ENCODE results near the gene IL24. TPM values are rescaled to one million over a fixed set of nuclear protein-coding genes. Genes with fewer than 3 reads are reported as not detected.
"Not testable (repeated sequence)": the region's sequence is repeated elsewhere in the genome, so short reads cannot be mapped to it uniquely, and the experiment has no call there.

Gene IL24
- total RNA-seq, result under 1 TPM; 0.54 to 0.72 TPM

GRCh38 chr1:206897175-206897574, at the start of gene IL24:
IL24 (plus strand) TSS chr1:206897443; CDS start chr1:206897833, 390 bp downstream.
- H3K27ac Mint-ChIP-seq, result peak within 1 kb of the TSS; percentile 74
- no peaks in the 10 kb centered on the region for H3K9me3 Mint-ChIP-seq
- peak within 1 kb of the TSS; percentile 29 for H3K4me3 Mint-ChIP-seq
- DNase-seq, result peak; percentile 52
- no peaks in the 10 kb centered on the region for H3K27me3 Mint-ChIP-seq
- peaks cover 57% of the 10 kb centered on the region for H3K4me1 Mint-ChIP-seq
- H3K36me3 Mint-ChIP-seq, result no peaks in the 10 kb centered on the region

GRCh38 chr1:206847946-206848345, 49.3 kb upstream of the IL24 start:
- Mint-ChIP-seq H3K36me3 (no peaks in the 10 kb centered on the region), H3K27ac (no peak overlapping the region), H3K4me3 (no peak overlapping the region), H3K27me3 (peaks cover 3% of the 10 kb centered on the region), H3K4me1 (no peaks in the 10 kb centered on the region), H3K9me3 (no peaks in the 10 kb centered on the region)
- DNase-seq, result no peak

DNA sequence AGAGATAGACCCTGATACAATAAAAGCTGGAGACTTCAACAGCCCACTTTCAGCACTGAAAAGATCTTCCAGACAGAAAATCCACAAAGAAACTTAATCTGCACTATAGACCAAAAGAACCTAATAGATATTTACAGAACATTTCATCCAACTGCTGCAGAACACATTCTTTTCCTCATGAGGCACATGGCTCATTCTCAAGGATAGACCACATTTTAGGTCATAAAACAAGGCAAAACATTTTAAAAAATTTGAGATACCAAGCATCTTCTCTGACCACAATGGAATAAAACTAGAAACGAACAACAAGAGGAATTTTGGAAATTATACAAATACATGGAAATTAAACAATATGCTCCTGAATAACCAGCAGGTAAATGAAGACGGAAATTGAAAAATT, 46.8 kb upstream of the IL24 start:
- H3K27me3 Mint-ChIP-seq, result peaks cover 3% of the 10 kb centered on the region
- no peaks in the 10 kb centered on the region for H3K9me3 Mint-ChIP-seq
- no peaks in the 10 kb centered on the region for H3K36me3 Mint-ChIP-seq
- no peak for DNase-seq
- H3K4me3 Mint-ChIP-seq, result no peak overlapping the region
- no peaks in the 10 kb centered on the region for H3K4me1 Mint-ChIP-seq
- H3K27ac Mint-ChIP-seq, result no peak overlapping the region

GRCh38 chr1:206851341-206852010, 45.8 kb upstream of the IL24 start:
- no peak overlapping the region for H3K27ac Mint-ChIP-seq
- H3K36me3 Mint-ChIP-seq, result no peaks in the 10 kb centered on the region
- no peak for DNase-seq
- peaks cover 3% of the 10 kb centered on the region for H3K27me3 Mint-ChIP-seq
- H3K4me1 Mint-ChIP-seq, result peaks cover 4% of the 10 kb centered on the region
- no peak overlapping the region for H3K4me3 Mint-ChIP-seq
- no peaks in the 10 kb centered on the region for H3K9me3 Mint-ChIP-seq

- not testable (repeated sequence) for DNase-seq, H3K36me3 Mint-ChIP-seq, H3K9me3 Mint-ChIP-seq, H3K4me3 Mint-ChIP-seq, H3K27me3 Mint-ChIP-seq, H3K4me1 Mint-ChIP-seq, H3K27ac Mint-ChIP-seq
These were observed 44.6 kb upstream of the IL24 start for GRCh38 chr1:206852662-206853061.

GRCh38 chr1:206853696-206854095, 43.5 kb upstream of the IL24 start:
- not testable (repeated sequence) for H3K9me3 Mint-ChIP-seq, H3K4me3 Mint-ChIP-seq, DNase-seq, H3K36me3 Mint-ChIP-seq, H3K27ac Mint-ChIP-seq, H3K4me1 Mint-ChIP-seq, H3K27me3 Mint-ChIP-seq

- DNase-seq, result no peak
- no peaks in the 10 kb centered on the region for H3K27me3 Mint-ChIP-seq
- H3K4me1 Mint-ChIP-seq, result peaks cover 15% of the 10 kb centered on the region
- no peaks in the 10 kb centered on the region for H3K9me3 Mint-ChIP-seq
- H3K36me3 Mint-ChIP-seq, result no peaks in the 10 kb centered on the region
- no peak overlapping the region for H3K27ac Mint-ChIP-seq
- no peak overlapping the region for H3K4me3 Mint-ChIP-seq
These were observed 42.7 kb upstream of the IL24 start for GRCh38 chr1:206854401-206855129.

DNA sequence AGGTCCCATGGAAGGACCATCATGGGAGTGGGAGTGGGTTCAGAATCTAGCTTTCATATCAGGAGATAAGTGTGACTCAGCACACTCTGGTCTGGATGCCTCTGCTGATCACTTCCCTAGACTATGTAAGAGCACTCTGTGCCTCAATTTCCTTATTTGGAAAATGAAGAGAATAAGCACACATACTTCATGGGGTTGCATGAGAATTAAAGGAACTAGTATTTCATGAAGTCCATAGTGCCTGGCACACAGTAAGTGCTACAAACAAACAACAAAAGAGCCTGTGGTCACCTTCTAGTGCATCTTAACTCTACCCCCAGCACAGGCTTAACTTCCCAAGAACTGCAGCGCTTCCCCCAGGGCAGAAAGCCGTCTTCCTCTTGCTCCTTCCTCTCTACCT, 41.4 kb upstream of the IL24 start:
- peaks cover 16% of the 10 kb centered on the region for H3K4me1 Mint-ChIP-seq
- no peak overlapping the region for H3K4me3 Mint-ChIP-seq

DNA sequence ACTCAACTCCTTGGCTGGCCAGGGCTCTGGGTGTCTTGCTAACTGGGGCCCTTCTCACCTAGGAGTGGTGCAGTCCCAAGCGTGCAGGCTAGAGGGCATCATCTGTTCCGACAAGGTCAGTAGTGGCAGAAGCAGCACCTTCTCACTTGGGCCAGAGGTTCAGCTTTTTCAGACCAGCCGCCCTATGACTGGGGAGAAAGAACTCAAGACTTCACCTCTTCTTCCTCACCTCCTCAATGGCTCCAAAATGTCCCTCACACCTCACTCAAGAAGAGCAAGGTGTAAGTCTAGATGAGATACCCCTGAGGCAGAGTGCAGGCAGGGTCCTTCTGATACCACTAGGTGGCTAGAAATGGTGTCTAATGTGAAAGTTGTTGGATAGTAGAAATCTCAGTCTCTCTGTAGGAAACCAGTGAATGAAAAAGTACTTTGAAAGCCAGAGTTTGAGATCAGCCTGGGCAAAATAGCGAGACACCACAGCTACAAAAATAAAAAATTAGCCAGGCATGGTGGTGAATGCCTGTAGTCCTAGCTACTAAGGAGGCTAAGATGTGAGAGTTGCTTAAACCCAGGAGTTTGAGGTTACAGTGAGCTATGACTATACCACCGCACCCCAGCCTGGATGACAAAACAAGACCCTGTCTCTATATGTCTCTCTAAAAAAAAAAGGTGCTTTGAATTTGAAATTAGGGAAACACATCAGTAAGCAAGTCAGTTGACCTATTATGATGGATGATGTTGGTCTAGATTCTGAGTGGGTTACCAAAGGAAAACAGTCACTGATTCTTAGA, 40.4 kb upstream of the IL24 start:
- Mint-ChIP-seq H3K36me3 (no peaks in the 10 kb centered on the region), H3K4me1 (peaks cover 16% of the 10 kb centered on the region), H3K9me3 (no peaks in the 10 kb centered on the region), H3K27me3 (peaks cover 4% of the 10 kb centered on the region), H3K27ac (peak overlapping the region; percentile 21), H3K4me3 (no peak overlapping the region)
- DNase-seq, result peak; percentile 2

More for the DNA sequence above, 41.4 kb upstream of the IL24 start:
- H3K9me3 Mint-ChIP-seq, result no peaks in the 10 kb centered on the region
- H3K36me3 Mint-ChIP-seq, result no peaks in the 10 kb centered on the region
- no peak overlapping the region for H3K27ac Mint-ChIP-seq
- no peaks in the 10 kb centered on the region for H3K27me3 Mint-ChIP-seq
- no peak for DNase-seq

DNA sequence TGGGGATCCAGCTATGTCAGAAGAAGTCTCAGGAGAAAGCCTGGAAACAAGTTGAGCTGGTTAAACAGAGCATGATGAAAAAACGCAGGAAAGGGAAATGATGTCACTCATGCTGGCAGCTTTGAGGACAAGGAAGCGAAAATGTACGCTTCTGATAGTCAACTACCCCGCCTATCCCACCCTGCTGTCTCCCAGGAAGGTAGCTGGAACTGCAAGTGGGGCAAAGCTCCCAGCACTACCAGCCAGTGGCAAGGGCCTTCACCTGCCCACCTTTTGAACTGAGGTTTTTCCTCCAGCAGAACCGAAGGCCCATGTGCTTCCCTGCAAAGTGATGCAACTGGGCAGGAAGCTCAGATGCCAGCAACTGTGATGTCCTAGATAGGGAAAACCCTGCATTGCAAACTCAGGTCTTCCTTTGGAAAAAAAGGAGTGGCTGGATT, 38.1 kb upstream of the IL24 start:
- DNase-seq, result no peak
- Mint-ChIP-seq H3K9me3 (no peaks in the 10 kb centered on the region), H3K36me3 (no peaks in the 10 kb centered on the region), H3K4me1 (peaks cover 16% of the 10 kb centered on the region), H3K27ac (peak overlapping the region; percentile 22), H3K27me3 (peaks cover 4% of the 10 kb centered on the region), H3K4me3 (no peak overlapping the region)

DNA sequence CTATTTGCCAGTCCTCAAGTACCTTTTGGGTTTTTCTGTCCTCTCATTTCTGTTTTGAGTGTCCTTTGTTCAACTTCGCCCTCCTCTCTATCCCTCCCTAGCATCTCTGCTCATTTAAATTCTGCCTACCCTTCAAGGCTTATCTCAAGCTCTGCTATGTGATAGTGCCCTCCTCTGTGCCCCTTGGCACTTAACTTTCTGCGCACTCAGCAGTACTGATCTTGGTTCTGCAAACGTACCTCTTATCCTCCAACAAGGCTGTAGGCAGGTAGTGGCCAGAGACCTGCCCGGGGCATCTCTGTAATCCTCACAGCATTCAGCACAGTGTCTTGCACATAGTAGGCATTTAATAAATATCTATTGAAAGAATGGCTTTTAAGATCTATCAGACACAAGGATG, 37.1 kb upstream of the IL24 start:
- no peak overlapping the region for H3K4me3 Mint-ChIP-seq
- no peak overlapping the region for H3K27ac Mint-ChIP-seq
- H3K27me3 Mint-ChIP-seq, result peaks cover 4% of the 10 kb centered on the region
- peaks cover 21% of the 10 kb centered on the region for H3K4me1 Mint-ChIP-seq
- DNase-seq, result no peak
- H3K9me3 Mint-ChIP-seq, result no peaks in the 10 kb centered on the region
- H3K36me3 Mint-ChIP-seq, result no peaks in the 10 kb centered on the region

GRCh38 chr1:206863266-206863665, 34.0 kb upstream of the IL24 start:
- Mint-ChIP-seq H3K36me3 (no peaks in the 10 kb centered on the region), H3K4me1 (peaks cover 23% of the 10 kb centered on the region), H3K27me3 (peaks cover 4% of the 10 kb centered on the region), H3K9me3 (no peaks in the 10 kb centered on the region), H3K27ac (no peak overlapping the region), H3K4me3 (no peak overlapping the region)
- no peak for DNase-seq

DNA sequence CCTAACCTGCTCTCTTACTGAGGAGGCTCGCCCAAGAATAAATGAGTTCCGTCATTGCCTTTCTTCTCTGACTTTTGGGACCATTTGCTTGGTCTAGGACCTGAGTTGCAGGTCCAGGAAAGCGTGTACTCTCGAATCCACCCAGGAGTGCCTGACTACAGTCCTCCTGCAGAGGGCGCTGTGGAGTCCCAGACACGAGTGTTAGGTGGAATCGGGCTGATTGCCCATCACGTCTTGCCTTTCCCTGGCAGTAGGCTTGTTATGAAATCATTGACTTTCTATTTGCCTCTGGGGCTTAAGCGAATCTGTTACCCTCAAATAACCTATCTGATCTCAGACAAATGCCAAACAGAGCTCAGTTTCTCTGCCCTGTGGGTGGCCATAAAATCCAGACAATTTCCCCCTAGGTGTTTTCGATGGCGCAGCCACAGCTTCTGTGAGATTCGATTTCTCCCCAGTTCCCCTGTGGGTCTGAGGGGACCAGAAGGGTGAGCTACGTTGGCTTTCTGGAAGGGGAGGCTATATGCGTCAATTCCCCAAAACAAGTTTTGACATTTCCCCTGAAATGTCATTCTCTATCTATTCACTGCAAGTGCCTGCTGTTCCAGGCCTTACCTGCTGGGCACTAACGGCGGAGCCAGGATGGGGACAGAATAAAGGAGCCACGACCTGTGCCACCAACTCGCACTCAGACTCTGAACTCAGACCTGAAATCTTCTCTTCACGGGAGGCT, 32.1 kb upstream of the IL24 start, which contains the start of gene IL20:
TSS of gene IL20 (plus strand) at position 685 of the 733 bp plus-strand sequence. CDS start 230 bp downstream, outside the sequence.
- peak; percentile 81 for DNase-seq
- H3K4me1 Mint-ChIP-seq, result peaks cover 14% of the 10 kb centered on the region
- no peak within 1 kb of the TSS for H3K27ac Mint-ChIP-seq
- H3K27me3 Mint-ChIP-seq, result peaks cover 4% of the 10 kb centered on the region
- H3K4me3 Mint-ChIP-seq, result no peak within 1 kb of the TSS
- no peaks in the 10 kb centered on the region for H3K9me3 Mint-ChIP-seq
- H3K36me3 Mint-ChIP-seq, result no peaks in the 10 kb centered on the region

GRCh38 chr1:206866062-206866461, 31.2 kb upstream of the IL24 start:
- H3K27ac Mint-ChIP-seq, result no peak overlapping the region
- H3K4me3 Mint-ChIP-seq, result no peak overlapping the region
- H3K27me3 Mint-ChIP-seq, result peaks cover 4% of the 10 kb centered on the region
- no peak for DNase-seq
- H3K4me1 Mint-ChIP-seq, result peaks cover 14% of the 10 kb centered on the region
- no peaks in the 10 kb centered on the region for H3K36me3 Mint-ChIP-seq
- H3K9me3 Mint-ChIP-seq, result no peaks in the 10 kb centered on the region

DNA sequence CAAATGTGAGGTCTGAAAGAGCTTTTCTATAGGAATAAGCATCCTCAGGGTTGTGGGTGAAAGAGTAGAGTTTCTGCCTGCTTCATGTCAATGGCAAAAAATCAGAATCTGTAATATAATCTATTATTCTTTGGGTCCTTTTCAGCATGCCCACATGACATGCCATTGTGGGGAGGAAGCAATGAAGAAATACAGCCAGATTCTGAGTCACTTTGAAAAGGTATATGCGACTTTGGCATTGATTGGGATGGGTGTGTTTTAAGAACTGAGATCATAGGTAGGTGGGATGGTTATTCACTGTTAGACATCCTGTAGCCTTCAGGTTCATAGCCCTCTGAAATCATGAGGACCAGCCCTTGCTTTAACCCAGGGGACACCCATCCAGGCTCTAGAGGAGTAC, 30.0 kb upstream of the IL24 start:
- no peak for DNase-seq
- peaks cover 14% of the 10 kb centered on the region for H3K4me1 Mint-ChIP-seq
- H3K36me3 Mint-ChIP-seq, result no peaks in the 10 kb centered on the region
- H3K4me3 Mint-ChIP-seq, result no peak overlapping the region
- H3K27me3 Mint-ChIP-seq, result no peaks in the 10 kb centered on the region
- peaks cover 2% of the 10 kb centered on the region for H3K9me3 Mint-ChIP-seq
- no peak overlapping the region for H3K27ac Mint-ChIP-seq

All from activated naive CD8-positive, alpha-beta T cell treated with anti-CD3 and anti-CD28 coated beads for 36 hours (primary cell).